Central memory CD4-positive, alpha-beta T cell (primary cell): Measurements from ENCODE around the gene SLC15A1.
"Not testable (repeated sequence)": the region's sequence is repeated elsewhere in the genome, so short reads cannot be mapped to it uniquely, and the experiment has no call there.

Source experiments
- DNase-seq: peaks from one replicate; pipeline ENCODE4 v3.0.0; 2022

Gene SLC15A1

DNA sequence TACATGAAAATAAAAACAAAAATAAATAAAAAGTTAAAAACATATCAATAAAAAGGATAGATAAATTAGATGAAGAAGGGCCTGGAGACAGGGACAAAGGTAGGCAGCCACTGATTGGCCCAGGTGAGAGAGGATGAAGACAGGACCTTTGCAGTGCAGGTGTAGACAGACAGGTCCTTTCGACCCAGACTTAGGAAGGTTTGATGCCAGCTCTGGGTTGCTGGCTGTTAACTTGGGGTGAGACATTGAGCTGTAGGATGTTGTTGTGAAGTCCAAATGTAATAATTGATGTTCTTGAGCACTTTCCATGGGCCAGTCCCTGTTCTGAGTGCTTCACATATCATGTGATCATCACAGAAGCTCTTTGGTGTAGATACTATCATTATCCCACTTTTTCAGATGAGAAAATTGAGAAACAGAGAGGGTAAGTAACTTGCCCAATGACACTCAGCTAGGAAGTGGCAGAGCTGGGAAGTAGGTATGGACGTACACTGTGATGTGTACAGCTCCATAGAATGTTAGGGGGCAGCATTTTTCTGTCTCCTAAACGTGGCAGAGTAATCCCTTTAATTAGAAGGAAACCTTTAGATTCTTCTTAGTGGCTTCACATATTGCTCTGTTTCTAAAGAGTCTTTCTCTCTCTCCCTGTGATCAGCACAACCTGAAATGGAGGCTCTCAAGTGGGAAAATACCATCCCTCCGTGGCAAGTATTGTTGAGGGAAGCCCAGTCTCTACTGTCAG, 99.6 kb downstream of the SLC15A1 start:
- DNase-seq, result no peak

- DNase-seq, result no peak
Measured at GRCh38 chr13:98652276-98652675, 100.2 kb downstream of the SLC15A1 start.

GRCh38 chr13:98651744-98652143, 100.7 kb downstream of the SLC15A1 start:
- DNase-seq, result no peak

GRCh38 chr13:98650396-98651107, 101.9 kb downstream of the SLC15A1 start:
- no peak for DNase-seq

DNA sequence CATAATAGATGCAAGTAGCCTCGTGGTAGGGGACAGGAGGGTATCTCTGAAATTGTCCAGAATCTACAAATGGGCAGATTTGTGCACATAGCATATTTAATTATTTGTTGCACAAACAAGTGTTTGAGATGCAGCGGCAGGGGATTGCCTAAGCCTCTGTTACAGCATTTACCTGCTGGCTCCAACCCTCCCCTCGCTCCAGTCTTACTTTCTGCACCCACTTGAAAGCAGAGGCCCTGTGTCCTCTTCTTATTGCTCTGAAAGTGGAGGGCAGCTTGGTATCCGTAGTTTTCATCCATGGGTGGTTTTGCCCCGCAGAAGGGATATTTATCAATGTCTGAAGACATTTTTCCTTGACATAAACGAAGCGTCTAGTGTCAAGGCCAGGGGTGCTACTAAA, 102.6 kb downstream of the SLC15A1 start:
- DNase-seq, result no peak

DNA sequence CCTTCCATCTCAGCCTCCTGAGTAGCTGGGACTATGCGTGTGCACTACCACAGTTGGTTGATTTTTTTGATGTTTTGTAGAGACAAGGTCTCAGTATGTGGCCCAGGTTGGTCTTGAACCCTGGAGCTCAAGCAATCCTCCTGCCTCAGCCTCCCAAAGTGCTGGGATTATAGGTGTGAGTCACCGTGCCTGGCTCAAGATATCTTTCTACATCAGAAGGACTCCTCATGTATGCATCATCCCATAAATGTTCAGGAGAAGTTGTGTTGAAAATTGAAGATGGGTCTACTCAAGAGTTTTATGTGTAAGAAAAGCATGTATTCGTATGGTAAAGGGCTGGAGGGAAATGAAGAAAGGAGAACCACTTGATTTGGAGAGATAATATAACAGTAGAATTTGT, 103.8 kb downstream of the SLC15A1 start:
- DNase-seq, result no peak

- DNase-seq, result no peak
Measured at GRCh38 chr13:98648141-98648540, 104.3 kb downstream of the SLC15A1 start.

DNA sequence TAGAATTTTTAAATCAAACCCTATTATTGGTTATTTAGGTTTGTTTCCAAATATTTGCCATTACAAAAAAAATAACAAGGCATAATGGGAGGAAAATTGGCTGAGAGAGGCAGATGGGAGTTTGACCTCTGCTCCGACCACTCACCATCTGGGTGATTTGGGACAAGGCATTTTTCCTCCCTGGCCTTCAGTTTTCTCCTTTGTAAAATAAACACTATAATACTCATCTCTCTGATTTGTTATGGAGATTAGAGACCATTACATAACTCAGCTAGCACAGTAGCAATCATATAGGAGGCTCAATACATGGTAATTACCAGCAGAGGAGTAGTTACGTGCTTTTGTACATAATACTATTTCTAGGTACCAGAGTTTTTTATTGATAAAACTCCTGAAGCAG, 105.4 kb downstream of the SLC15A1 start:
- DNase-seq, result no peak

GRCh38 chr13:98643479-98643878, 109.0 kb downstream of the SLC15A1 start:
- no peak for DNase-seq

DNA sequence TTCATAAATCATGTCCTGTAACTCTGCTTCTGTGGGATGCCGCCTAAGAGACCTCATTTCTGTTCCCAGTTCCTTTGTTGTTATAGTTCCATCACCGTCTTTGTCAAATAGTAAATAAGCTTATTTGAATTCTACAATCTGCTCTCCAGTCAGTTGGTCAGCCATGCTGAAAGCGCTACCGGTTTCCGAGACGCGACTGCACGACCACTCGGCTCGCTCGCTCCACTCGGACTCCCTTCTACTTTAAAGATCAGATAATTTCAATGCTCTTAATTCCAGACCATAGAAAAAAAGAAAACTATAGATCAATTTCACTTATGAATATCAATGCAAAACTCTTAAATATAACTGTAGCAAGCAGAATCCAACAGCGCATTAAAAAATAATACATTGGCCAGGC, 111.4 kb downstream of the SLC15A1 start:
- DNase-seq, result no peak

DNA sequence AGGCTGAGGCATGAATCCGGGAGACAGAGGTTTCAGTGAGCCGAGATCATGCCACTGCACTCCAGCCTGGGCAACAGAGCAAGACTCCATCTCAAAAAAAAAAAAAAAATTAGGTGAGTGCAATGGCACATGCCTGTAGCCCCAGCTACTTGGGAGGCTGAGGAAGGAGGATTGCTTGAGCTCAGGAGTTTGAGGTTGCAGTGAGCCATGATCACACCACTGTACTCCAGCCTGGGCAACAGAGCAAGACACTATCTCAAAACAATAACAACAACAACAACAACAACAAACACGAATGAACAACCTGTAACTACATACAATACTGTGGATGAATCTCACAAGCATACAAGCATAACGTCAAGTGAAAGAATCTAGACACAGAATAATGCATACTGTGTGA, 112.7 kb downstream of the SLC15A1 start:
- DNase-seq, result not testable (repeated sequence)

DNA sequence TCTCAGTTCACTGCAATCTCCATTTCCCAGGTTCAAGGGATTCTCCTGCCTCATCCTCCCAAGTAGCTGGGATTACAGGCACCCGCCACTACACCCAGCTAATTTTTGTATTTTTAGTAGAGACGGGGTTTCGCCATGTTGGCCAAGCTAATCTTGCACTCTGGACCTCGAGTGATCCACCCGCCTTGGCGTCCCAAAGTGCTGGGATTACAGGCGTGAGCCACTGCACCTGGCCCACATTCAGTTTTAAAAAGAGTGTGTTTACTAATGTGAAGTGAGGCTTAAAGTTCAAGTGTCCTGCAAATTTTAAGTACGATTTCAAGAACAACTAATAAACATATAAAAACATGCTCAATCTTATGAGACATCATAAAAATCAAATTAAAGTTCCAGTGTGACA, 114.1 kb downstream of the SLC15A1 start:
- not testable (repeated sequence) for DNase-seq
